IPS-18c (cell line): ENCODE data around the gene FIBCD1.

Experiments used
- H3K4me3 ChIP-seq: 2 replicates; pipeline ENCODE4 v1.7.0; 2013; ENCODE audit warnings: low read depth, mild to moderate bottlenecking, low read length, moderate library complexity; ENCODE audit not compliant: insufficient read depth
- H3K9me3 ChIP-seq: one replicate; pipeline ENCODE4 v1.6.1; 2013; ENCODE audit warnings: mild to moderate bottlenecking, low read length, moderate library complexity; ENCODE audit not compliant: control insufficient read depth, insufficient read depth

The FIBCD1 gene

DNA sequence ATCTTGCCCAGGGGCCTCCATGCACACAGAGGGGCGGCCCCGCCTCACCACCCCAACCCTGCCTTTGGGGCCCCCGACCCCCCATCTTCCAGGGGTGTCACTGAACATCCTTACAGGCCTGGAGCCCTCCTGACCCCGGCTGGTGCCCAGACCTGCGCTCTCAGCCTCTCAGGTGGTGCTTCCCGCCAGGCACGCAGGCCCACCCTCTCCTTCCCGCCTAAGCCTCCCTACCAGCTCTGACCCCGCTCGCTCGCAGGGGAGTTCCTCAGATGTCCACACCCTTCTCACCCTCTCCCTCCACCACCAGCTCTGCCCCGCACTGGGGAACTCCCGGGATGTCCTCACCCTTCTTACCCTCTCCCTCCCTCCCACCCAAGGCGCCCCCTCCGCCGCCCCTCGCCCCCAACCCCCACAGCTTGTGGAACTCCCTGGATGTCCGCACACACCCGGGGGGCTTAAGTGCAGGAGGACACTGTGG is 30.1 kb downstream of the FIBCD1 start:
- Histone ChIP-seq H3K4me3 (no peak overlapping the region), H3K9me3 (no peaks in the 10 kb centered on the region)

DNA sequence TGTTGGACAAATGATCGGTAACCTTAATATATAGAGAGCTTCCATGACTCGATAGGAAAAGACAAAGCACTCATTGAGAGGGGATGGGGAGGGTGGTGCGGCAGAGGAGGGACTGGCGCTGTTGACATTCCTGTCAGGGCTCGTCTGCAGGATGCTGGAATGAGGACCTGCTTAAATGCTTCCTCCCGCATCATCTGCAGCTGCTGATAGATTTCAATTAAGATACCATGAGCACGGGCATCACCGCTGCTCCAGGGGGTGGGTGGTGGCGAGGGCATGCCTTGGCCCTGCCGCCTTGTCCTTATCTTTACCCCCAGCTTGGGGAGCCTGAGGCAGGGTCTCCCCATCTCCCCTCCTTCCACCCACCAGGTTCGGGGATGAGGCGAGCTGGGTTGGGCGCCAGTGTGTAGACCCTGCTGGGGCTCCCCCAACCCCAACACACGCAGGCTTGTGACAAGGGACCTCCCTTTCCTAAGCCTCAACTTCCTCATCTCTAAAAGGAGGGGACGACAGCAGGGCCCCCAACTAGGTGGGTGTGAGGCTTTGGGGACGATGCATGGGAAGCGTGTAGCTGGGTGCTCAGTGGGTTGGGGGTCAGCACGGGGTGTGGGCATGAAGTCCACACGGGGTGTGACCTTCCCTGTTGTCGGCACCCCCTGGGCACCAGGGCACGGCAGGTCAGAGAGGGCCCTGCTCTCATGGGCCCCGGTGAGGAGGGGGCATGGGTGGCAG is 30.7 kb downstream of the FIBCD1 start:
- Histone ChIP-seq H3K9me3 (no peaks in the 10 kb centered on the region), H3K4me3 (no peak overlapping the region; the same call in 1 of the 2 replicates)

DNA sequence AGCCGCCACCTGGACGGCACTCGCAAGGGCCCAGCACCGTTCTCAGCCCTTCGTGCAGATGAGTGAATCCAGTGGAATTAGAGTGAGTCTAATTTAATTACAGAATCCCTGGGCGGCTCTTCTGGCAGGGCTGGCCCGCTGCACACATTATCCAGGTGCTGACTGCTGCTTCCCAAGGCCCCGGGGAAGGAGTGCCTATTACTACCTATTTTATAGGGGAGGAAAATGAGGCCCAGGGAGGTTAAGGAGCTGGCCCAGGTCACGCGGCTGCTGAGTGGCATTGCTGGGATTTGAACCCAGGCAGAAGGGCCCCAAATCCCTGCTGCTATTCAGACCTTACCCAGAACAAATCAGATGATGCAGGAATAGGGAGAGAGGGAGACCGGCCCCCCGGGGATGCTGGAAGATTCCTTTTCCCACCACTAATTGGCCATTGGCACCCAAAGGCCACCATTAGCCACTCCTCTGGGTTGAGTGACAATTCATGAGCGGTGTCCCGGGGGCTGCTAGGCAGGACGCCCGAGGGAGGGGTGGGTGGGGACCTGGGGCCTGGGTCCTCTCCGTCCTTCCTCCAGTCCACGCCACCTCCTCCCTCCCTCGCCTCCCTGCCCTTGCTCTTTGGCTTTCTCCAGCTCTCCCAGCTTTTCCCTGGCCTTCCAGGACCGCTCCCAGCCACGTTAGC is 32.2 kb downstream of the FIBCD1 start:
- Histone ChIP-seq H3K4me3 (no peak overlapping the region), H3K9me3 (no peaks in the 10 kb centered on the region)

DNA sequence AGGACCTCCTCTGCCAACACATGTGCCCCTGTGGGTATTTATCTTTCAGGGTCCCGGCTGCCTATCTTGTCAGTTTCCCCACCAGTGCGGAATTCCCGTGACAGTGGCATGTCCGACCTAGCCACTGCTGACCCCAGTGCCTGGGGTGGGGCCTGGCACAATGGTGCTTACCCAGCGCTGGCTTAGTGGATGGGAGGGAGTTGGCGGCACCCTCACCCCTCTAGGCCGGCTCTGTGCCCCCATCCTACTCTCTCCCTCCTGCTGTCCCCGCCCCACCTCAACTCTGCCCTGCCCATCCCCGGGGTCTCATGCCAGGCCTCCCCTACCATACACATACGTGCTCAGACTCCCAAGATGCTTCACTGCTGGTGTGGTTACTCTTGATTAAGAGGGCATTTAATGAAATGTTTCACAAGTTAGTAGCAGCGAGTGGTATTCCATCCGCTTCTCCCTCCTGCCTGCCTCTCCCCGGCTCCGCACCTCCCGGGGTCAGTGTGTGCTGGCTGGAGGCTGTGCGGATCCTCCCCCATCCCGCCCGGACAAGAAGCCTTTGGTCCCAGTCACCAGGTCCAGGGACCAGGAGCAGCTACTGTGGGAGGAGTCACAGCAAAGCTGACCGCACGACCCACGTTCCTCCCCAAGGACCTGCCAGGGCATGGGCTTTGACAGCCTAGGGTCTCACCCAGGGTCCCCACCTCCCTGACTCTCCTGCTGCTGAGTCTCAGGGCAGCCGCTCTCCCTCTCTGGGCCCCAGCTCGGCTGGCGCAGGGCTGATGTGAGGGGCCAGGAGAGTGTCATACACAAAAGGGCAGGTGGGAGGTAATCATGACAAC is 32.9 kb downstream of the FIBCD1 start:
- Histone ChIP-seq H3K9me3 (no peaks in the 10 kb centered on the region), H3K4me3 (no peak overlapping the region)

DNA sequence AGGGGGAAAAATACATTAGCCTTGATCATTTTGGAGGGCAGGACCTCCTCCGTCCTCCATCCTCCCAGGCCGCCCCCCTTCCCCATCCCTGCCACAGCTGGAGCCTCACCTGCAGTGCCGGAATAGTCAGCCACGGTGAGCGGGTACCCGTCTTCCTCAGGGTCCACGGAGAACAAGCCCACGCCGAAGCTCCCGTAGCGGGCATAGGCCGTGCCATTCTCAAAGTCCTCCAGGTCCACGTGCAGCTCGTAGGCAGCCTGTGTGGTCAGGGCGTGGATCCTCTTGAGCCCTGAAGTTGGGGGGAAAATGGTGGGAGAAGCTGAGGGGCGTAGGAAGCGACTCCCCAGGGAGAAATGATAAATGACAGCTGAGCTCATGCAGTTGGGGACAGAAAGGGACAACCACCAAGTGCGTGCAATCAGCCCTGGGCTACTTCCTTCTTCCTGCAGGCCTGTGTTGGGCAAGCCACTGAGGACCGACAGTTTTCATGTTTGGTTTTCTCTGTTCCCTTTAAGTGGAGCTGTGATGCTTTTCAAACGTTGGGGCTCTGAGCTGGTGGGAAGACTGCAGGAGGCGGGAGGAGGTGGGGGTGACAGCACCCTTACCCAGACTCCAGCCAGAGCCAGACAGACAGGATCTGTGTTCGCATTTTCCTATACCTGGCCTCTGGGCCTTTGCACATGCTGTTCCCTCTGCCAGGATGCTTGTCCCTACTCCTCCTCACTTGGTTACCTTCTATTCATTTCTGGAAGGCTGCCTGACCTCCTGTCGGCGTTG is 33.7 kb downstream of the FIBCD1 start:
- no peak overlapping the region for H3K4me3 ChIP-seq
- H3K9me3 ChIP-seq: no peaks in the 10 kb centered on the region

DNA sequence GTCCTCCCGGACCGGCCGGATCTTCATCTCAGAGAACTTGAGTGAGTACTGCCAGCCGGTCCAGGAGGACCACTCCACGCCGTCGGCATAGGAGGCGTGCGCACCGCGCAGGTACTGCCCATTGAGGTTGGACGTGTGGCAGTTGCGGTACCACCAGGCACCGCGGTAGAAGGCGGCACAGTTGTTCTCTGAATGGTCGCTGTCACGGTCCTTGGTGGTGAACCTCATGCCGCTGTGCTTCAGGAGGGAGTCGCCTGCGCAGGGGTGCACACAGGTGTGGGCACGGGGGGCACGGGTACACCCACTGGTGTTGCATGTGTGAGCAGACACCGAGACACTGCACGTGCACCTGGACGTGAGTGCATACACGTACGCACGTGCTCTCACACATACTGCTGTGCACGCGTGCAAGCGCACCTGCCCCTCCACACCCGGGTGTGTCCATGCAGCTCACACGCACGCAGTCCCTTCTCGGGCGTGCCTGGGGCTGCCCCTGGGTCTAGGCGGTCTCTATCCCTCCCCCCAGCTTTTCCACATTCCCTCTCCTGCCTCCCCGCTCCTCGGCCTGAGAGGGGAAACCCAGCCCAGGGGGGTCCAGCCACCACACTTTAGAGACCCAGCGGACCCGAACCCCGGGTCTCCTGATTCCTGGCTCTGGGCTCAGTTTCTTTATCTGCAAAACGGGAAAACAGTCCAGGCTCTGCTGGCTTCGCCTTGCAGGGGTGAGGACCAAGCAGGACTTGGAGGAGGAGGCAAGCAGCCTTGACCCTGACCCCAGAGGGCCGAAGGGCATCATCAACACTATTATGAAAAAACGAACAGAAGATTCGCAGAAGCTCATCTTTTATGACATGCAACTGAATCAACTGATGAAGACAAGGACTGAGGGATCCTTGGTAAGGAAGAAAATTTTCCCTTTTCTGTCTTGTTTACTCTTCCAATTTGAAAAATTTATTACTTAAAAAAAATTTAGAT is 34.7 kb downstream of the FIBCD1 start:
- Histone ChIP-seq H3K9me3 (no peaks in the 10 kb centered on the region), H3K4me3 (no peak overlapping the region)

DNA sequence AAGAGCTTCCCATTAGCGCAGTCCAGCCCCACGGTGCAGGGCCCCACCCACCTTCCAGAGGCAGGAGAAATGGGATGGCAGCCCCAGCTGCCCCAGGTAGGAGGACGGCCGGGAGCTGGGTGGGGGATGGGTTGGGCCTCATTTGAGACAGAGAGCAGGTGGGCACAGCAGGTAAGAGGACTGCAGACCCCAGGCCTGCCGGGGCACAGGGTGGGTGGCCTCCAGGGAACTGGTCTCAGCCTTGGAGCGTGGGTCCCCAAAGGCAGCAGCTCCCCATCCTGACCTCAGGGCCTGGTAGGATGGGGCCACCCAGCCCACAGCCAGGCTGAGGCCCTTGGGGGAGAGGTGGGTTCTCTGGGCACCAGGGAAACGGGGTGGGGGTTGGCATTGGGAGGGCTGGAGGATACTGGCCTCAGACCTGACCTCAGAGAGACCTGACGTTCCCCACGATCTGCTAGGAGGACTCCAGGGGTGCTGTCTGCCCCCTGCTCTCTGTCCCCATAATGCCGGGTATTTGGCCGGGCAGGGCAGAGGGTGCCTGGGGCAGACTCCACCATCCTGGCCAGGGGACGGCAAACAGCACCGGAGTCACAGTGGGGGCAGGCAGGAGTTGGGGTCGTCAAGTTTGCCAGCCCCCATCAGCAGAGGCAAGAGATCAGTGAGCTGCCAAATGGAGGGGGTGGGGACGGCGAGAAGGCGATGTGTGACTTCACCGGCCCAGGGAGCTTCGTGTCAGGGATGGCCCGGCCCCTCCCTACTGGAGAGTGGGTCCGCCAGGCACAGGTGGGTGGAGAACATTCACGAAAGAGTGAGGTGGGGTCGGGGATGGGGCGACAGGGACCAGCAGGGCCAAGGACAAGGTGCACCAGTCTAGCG is 35.6 kb downstream of the FIBCD1 start:
- Histone ChIP-seq H3K9me3 (no peaks in the 10 kb centered on the region), H3K4me3 (no peak overlapping the region)

DNA sequence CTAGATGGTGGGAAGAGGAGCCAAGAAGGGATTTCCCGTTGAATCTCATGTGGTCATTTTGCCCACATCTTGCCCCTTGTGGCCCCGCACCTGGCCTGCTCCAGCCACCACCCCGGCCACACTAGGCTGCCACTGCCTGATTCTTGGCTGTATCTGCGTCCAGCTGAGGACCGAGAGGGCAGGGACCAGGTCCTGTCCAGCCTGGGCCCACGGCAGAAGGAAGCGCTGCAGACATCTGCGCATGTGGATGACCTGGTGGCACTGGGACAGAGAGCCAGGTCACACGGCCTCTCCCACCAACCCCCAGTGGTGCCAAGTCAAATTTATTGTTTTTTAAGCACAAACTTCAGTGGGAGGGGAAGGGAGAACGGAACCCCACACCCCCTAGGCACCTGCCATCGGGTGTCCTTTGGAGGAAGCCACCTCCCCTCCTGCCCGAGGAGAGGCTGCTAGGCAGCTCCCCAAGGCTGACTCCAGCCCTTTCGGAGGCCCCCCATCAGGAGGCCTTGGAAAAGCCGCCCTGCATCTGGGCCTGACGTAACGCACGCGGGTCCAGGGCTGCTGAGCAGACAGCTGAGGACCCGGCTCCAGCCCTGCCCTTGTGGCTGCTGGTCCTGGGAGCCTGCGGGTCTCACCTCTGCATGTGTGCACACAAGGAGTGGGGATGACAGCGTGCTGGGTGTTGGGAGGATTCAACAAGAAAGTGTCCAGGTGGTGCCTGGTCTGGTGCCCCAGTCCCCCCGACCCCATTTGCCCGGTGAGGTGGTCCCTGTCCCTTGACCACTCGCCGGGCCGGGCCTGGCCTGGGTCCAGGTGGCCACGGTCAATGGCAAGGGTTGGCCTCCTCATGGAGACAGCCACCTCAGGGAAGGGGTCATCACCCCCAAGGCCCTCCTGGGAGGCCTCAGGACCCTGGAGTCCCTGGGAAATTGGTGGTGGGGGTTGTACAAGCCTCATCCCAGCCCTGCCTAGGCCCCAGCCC is 36.6 kb downstream of the FIBCD1 start:
- H3K4me3 ChIP-seq: no peak overlapping the region
- H3K9me3 ChIP-seq: no peaks in the 10 kb centered on the region

DNA sequence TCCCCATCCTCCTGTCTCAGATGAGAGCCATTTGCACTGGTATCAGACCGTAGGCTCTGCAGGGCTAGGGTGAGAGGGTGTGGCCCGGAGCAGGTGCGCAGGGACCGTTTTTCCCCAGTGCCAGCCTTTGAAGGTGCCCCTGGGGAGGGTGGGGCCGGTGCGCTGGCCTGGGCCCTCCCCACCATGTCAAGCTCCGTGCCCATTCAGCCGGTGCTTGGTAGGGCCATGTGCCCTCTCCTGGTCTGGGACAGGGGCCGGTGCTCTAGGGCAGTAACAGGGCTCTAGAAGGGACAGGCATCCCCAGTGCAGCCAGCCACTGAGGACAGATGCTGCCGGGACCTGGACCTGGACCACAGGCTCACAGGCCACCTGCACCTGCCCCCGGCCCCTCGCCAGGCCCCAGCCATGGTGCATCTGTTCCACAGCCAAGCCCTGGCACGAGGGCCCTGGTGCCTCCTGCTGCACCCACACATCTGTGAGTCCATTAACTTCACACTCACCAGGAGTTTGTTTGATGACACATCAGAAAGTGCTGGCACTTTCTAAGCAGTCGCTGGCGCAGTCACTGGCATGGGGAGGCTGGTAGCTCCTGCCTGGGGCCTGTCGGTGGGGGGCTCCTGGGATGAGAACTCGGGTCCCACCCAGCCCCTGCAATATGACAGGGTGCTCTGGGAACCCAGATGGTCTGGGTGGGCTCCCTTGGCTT is 37.4 kb downstream of the FIBCD1 start:
- no peak overlapping the region for H3K4me3 ChIP-seq
- no peaks in the 10 kb centered on the region for H3K9me3 ChIP-seq

DNA sequence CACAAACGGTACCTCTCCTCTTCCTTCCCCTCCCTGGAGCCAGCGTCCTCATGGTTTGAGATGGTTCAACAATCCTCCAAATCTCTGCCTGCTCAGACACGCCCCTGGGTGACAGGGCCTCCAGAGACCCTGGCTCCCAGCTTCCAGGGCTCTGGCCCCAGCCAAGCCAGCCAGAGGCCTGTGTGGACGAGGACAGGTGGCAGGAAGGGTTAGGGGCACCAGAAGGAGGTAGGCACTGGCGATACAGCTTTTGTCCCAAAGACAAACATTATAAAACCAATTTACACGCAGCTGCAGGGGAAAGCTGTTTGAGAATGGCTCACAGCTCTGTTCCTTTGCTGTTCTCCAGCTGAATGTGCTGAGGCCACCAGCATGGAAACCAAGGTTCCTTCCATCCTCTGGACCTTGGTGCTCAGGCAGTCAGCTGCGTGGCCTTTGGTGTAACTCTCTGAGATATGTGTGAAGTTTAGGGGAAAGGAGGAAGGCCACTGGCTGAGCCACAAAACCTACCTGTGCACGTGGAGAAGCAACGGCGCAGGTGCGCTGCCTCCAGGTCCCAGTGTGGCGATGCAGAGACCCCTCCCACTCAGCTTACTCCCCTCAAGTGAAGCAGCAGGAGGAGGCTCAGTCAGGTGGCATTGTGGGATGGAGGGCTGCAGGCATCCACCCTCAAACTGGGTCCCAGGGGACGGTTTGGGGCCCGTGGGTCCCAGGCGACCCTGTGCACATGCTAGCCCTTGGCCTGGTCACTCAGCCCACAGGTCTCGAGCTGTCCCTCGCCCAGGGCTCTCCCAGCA is 38.1 kb downstream of the FIBCD1 start:
- H3K4me3 ChIP-seq: no peak overlapping the region
- no peaks in the 10 kb centered on the region for H3K9me3 ChIP-seq

DNA sequence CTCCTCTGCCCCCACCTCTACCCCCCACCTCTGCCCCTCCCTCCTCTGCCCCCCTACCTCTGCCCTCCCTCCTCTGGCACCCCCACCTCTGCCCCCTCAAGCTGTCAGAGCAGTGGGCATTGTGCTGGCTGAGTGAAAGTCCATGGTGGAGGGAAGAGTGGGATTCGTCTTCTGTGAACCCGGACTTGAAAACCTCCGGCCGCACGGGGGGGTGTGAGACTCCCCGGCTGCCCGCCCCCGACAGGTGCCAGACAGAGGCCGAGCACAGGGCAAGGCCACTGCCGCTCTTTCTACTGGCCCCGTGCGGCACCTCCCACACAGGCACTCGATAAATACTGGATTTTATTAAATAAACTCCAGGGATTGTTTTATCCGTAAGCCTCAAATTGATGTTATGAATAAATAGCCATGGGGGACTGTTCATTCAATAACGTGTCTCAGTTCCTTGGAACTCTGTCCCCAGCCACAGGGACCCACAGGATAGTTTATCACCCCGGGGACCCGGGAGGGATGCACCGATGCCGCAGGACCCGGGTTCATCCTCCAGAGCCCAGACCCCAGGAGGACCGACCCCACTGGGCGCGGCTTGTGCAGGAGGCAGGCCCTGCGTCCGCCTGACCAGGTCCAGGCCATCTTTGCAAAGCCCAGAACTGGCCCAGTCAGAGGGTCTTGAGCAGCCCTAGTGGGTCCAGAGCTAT is 39.8 kb downstream of the FIBCD1 start:
- Histone ChIP-seq H3K4me3 (no peak overlapping the region), H3K9me3 (no peaks in the 10 kb centered on the region)

DNA sequence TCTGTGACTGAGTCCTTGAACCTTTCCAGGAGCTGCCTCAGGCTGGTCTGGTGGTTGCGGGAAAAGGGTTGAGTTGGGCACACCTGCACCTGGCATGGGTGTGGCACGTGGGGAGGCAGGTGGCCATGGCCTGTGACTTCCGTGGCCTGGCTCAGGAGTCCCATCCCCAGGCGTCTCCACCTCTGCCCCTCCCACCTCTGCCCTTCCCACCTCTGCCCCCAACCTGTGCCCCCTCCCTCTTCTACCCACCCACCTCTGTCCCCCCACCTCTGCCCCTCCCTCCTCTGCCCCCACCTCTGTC is 40.5 kb downstream of the FIBCD1 start:
- no peak overlapping the region for H3K4me3 ChIP-seq

More for the DNA sequence above, 40.5 kb downstream of the FIBCD1 start:
- H3K9me3 ChIP-seq: no peaks in the 10 kb centered on the region
